Measurements from ENCODE around the gene CYP1A1.

The CYP1A1 gene

GRCh38 chr15:74695597-74696397, 29.5 kb downstream of the CYP1A1 start, which contains the start of gene EDC3:
Gene EDC3 (minus strand): TSS chr15:74696024. CDS start chr15:74675124, 20,900 bp downstream.
- DNase-seq (ENCODE audit: low read depth in 2 of 3, low spot score in 1 of 3): peak; percentile 72 to 82 (median 79)

- no peak for DNase-seq (ENCODE audit: low read depth in 2 of 3, low spot score in 1 of 3)
Observed at GRCh38 chr15:74692327-74692726, 33.0 kb downstream of the CYP1A1 start.

- no peak for DNase-seq (ENCODE audit: low read depth in 2 of 3, low spot score in 1 of 3)
Observed at GRCh38 chr15:74683758-74684157, 41.6 kb downstream of the CYP1A1 start.

- DNase-seq (ENCODE audit: low read depth in 2 of 3, low spot score in 1 of 3): no peak
Observed at GRCh38 chr15:74682954-74683353, 42.4 kb downstream of the CYP1A1 start.

- DNase-seq (ENCODE audit: low read depth in 2 of 3, low spot score in 1 of 3): no peak
Observed at GRCh38 chr15:74680456-74680855, 44.9 kb downstream of the CYP1A1 start.

- DNase-seq (ENCODE audit: low read depth in 2 of 3, low spot score in 1 of 3): no peak
Observed at GRCh38 chr15:74676801-74677200, 48.5 kb downstream of the CYP1A1 start.

- DNase-seq (ENCODE audit: low read depth in 2 of 3, low spot score in 1 of 3): no peak
Observed at GRCh38 chr15:74674161-74674560, 51.2 kb downstream of the CYP1A1 start.

- no peak for DNase-seq (ENCODE audit: low read depth in 2 of 3, low spot score in 1 of 3)
Observed at GRCh38 chr15:74669627-74670026, 55.7 kb downstream of the CYP1A1 start.
